ENCODE data around the gene FAM156A. TPM values are rescaled to one million over a fixed set of nuclear protein-coding genes. Genes with fewer than 3 reads are reported as not detected.
A peak's percentile ranks its signal among the peaks of the same experiment; 100 is the strongest.
"Not testable (repeated sequence)": the region's sequence is repeated elsewhere in the genome, so short reads cannot be mapped to it uniquely, and the experiment has no call there.

The FAM156A gene
- total and polyA plus RNA-seq, 2 experiments from 2014 or later: 29.8 to 38.3 TPM

DNA sequence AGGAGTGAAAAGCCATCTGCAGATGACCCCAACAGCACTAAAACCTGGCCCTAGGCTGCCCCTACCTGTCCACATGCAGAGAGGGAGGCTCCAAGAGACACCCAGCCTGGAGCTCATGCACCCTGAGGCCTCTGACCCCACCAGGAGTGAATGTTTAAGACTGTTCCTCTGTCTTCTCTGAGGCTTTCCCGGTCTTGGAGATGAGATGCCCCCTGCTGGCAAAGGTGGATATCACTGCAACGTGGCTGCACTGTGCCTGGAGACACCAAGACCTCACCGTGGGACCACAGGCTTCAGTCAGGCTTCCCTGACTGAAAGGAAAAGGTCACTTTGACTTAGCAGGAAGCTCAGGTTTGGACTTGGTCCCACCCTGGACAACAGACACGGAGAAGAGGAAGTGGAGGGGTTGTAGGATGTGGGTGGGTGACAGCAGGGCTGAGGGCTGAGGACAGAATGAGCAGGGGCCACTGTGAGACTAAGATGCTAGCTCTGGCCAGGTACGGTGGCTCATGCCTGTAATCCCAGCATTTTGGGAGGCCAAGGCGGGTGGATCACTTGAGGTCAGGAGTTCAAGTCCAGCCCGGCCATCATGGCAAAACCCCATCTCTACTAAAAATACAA is 31.8 kb upstream of the FAM156A start:
- H3K27ac ChIP-seq; H3K4me3 ChIP-seq; H3K4me1 ChIP-seq (ENCODE audit: low read depth); H3K27me3 ChIP-seq; H3K36me3 ChIP-seq; H3K9me3 ChIP-seq (ENCODE audit: low read depth): not testable (repeated sequence)
- peak; percentile 53 to 73 for DNase-seq (ENCODE audit: low read depth in 1 of 2, low spot score in 1 of 2)
- TF ChIP-seq, protein P1, sequence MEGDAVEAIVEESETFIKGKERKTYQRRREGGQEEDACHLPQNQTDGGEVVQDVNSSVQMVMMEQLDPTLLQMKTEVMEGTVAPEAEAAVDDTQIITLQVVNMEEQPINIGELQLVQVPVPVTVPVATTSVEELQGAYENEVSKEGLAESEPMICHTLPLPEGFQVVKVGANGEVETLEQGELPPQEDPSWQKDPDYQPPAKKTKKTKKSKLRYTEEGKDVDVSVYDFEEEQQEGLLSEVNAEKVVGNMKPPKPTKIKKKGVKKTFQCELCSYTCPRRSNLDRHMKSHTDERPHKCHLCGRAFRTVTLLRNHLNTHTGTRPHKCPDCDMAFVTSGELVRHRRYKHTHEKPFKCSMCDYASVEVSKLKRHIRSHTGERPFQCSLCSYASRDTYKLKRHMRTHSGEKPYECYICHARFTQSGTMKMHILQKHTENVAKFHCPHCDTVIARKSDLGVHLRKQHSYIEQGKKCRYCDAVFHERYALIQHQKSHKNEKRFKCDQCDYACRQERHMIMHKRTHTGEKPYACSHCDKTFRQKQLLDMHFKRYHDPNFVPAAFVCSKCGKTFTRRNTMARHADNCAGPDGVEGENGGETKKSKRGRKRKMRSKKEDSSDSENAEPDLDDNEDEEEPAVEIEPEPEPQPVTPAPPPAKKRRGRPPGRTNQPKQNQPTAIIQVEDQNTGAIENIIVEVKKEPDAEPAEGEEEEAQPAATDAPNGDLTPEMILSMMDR (IDR thresholded peaks at IDR 0.05; ENCODE audit: low read depth, low read length): peak; percentile 57

DNA sequence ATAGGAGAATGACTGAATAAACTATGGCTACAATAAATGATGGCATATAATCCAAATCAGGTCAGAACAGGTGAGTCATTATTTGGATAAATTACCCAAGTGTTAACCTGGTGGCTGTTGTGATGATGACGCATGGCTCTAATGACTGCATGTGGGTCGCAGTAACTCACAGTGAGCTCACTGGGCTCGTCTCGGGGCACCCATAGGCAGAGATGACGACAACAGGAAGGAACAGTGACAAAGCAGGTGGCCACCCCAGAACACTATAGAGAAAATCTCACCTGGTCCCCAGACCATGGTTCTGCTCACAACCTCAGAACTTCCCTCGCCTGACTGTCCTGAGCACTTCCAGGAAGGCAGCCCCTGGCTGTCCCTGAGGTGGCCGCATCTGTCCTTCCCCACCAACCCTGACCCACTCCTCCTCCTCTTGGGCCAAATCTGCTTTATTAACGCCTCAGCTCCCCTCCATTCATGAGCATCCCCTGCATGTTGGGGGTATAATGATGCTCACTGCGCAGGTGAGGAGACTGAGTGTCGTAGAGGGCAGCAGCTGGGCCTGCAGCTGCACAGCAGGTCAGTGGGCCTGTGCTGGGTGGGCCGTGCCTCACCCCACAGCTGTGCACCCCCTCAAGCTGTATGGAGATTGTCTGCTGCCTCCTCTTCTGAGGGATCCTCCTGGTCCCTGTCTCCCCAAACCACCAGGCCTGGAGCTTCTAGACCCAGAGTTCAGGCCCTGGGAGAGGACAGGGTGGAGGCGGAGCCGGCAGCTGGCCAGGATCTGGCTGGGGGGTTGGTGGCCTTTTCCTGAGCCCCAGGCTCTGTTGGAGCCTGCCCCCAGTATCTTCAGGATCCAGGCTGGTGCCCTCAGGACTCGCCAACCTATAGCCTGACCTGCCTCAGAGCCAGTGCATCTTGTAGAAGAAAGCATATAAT is 30.9 kb upstream of the FAM156A start:
- Histone ChIP-seq H3K9me3 (ENCODE audit: low read depth) (no peaks in the 10 kb centered on the region), H3K27ac (no peak overlapping the region), H3K4me1 (ENCODE audit: low read depth) (no peaks in the 10 kb centered on the region), H3K4me3 (no peak overlapping the region), H3K27me3 (no peaks in the 10 kb centered on the region), H3K36me3 (no peaks in the 10 kb centered on the region)
- TF ChIP-seq, protein P1 (IDR thresholded peaks at IDR 0.05; ENCODE audit: low read depth, low read length): no peak
- no peak for DNase-seq (ENCODE audit: low read depth in 1 of 2, low spot score in 1 of 2)

DNA sequence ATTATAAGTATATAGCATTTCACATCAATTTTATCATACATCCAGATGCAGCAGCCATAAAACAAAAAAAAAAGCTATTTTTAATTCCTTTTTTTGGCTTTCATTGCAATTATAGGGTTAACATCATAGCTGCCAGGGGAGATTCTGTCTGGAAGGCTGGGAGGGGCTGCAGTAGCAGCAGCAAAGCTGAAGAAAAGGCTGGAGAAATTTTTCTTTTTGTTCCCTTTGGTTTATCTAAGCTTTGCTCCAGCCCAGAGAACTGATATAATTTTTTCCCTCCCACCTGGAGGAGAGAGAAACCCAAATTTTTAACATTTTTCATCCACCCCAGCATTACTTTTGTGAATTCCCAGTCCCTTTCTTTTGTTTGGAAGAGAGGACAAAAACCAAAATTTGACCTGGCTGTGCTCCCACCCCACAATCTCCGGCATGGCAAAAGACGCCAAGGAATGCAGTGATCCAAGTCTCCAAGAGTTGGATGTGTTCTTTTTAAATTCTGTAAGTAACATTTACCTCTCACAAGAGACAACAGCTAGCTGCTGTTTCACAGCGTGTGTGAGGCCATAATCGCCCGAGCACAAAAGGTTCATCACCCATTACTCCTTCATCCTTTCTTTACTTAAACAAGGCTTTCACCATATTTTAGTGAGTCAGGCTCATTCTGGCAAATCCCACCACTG is 25.1 kb upstream of the FAM156A start:
- Histone ChIP-seq H3K4me1 (ENCODE audit: low read depth) (no peaks in the 10 kb centered on the region), H3K27ac (peak overlapping the region; percentile 15), H3K36me3 (no peaks in the 10 kb centered on the region), H3K27me3 (no peaks in the 10 kb centered on the region), H3K9me3 (ENCODE audit: low read depth) (no peaks in the 10 kb centered on the region), H3K4me3 (no peak overlapping the region)
- TF ChIP-seq, protein P1 (IDR thresholded peaks at IDR 0.05; ENCODE audit: low read depth, low read length): no peak
- peak in 1 of 2 donors; percentile 47 for DNase-seq (ENCODE audit: low read depth in 1 of 2, low spot score in 1 of 2)

DNA sequence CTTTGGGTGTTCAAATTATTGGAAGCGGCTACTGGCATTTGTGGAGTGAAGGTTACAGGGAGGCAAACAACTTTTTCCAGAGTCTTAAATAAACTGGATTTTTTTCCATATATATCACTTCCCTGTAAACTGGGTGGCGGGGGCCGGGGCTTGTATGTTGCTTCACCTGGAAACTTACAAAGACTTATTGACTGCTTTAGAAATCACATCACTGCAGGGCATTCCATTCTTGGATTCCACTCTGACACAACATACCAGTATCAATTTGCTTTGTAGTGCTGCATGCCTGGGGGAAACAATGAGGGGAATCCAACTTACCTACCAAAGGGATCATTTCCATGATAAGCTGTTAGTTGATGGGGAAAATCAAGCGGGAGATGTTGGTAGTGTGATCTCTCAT is 21.7 kb upstream of the FAM156A start:
- no peaks in the 10 kb centered on the region for H3K27me3 ChIP-seq
- TF ChIP-seq, protein P1 (IDR thresholded peaks at IDR 0.05; ENCODE audit: low read depth, low read length): no peak
- no peaks in the 10 kb centered on the region for H3K4me1 ChIP-seq (ENCODE audit: low read depth)
- H3K36me3 ChIP-seq: no peaks in the 10 kb centered on the region
- H3K9me3 ChIP-seq (ENCODE audit: low read depth): no peaks in the 10 kb centered on the region
- H3K4me3 ChIP-seq: no peak overlapping the region
- H3K27ac ChIP-seq: no peak overlapping the region
- peak in 1 of 2 donors; percentile 9 for DNase-seq (ENCODE audit: low read depth in 1 of 2, low spot score in 1 of 2)

DNA sequence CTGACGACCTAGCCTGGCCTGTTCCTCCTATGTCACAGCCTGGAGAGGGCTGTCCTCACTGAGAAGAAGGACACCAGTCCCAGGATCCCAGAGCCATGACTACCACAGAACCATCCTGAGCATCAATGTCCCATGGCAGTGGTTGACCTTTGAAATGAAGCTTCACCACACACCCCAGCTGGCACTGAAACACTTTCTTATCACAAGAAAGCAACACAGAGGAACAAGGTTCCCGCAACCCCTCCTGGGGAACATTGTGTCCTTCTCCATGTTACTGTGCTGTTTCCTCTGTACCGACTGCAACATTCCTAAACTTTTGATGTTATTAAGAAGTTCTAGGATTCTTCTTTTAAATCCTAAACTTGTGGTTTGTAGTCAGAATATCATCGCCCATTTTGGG is 21.2 kb upstream of the FAM156A start:
- no peaks in the 10 kb centered on the region for H3K27me3 ChIP-seq
- H3K9me3 ChIP-seq (ENCODE audit: low read depth): no peaks in the 10 kb centered on the region
- no peaks in the 10 kb centered on the region for H3K4me1 ChIP-seq (ENCODE audit: low read depth)
- TF ChIP-seq, protein P1 (IDR thresholded peaks at IDR 0.05; ENCODE audit: low read depth, low read length): no peak
- no peak overlapping the region for H3K4me3 ChIP-seq
- DNase-seq (ENCODE audit: low read depth in 1 of 2, low spot score in 1 of 2): peak in 1 of 2 donors; percentile 43
- H3K36me3 ChIP-seq: no peaks in the 10 kb centered on the region
- no peak overlapping the region for H3K27ac ChIP-seq

Measured in cardiac muscle cell (in vitro differentiated cells and primary cell).